Caco-2 (cell line): ENCODE measurements around the gene DNAJC8. TPM values are rescaled to one million over a fixed set of nuclear protein-coding genes. Genes with fewer than 3 reads are reported as not detected.

Source experiments
- BruUV-seq: library from RNA; stranded (reverse); fragments of 400-500 nt; replicated peaks from 2 replicates; lab custom pipeline; 2021; lab: Mats Ljungman, UMichigan
- CTCF ChIA-PET: fragments of 300-600 bp; sonication (Branson Sonifier 250); formaldehyde crosslinking; loops from one replicate; lab custom pipeline; 2022; ENCODE audit warnings: antibody characterized with exemption; lab: Charles Lee
- POLR2A ChIA-PET: fragments of 300-600 bp; sonication (Branson Sonifier 250); formaldehyde crosslinking; loops from one replicate; lab custom pipeline; 2022; ENCODE audit warnings: antibody characterized with exemption; lab: Charles Lee
- DNase-seq, 2 experiments: peaks; one replicate each; pipeline versions ENCODE4 v3.0.0 to v3.0.0-alpha.2; 2020 to 2022
- H3K27me3 ChIP-seq: replicated peaks from 2 replicates; pipeline ENCODE4 v1.6.0; 2011; ENCODE audit warnings: low read length; ENCODE audit not compliant: control insufficient read depth, insufficient read depth
- H3K36me3 ChIP-seq: 2 replicates; pipeline ENCODE4 v1.5.1; 2011; ENCODE audit warnings: low read length; ENCODE audit not compliant: control insufficient read depth, insufficient read depth
- H3K4me1 ChIP-seq: fragments of 250-450 bp; sonication (Bioruptor Pico); 2 replicates; pipeline ENCODE4 v1.5.1; 2020; ENCODE audit warnings: mild to moderate bottlenecking
- H3K4me3 ChIP-seq: 2 replicates; pipeline ENCODE4 v1.5.1; 2011; ENCODE audit warnings: low read depth, mild to moderate bottlenecking, control low read depth, low read length
- H3K9me3 ChIP-seq: fragments of 250-450 bp; sonication (Bioruptor Pico); 2 replicates; pipeline ENCODE4 v1.5.1; 2020; ENCODE audit warnings: mild to moderate bottlenecking, moderate library complexity
- H3K27ac Mint-ChIP-seq: one replicate; pipeline ENCODE4 v1.8.0; 2022; ENCODE audit warnings: mixed read lengths; ENCODE audit not compliant: unreplicated experiment
- H3K27me3 Mint-ChIP-seq: one replicate; pipeline ENCODE4 v1.8.0; 2022; ENCODE audit warnings: mixed read lengths; ENCODE audit not compliant: insufficient read depth, unreplicated experiment
- H3K36me3 Mint-ChIP-seq: one replicate; pipeline ENCODE4 v1.8.0; 2022; ENCODE audit warnings: mild to moderate bottlenecking, mixed read lengths; ENCODE audit not compliant: insufficient read depth, unreplicated experiment
- H3K4me1 Mint-ChIP-seq: one replicate; pipeline ENCODE4 v1.8.0; 2022; ENCODE audit warnings: low read depth, mixed read lengths; ENCODE audit not compliant: unreplicated experiment
- H3K4me3 Mint-ChIP-seq: one replicate; pipeline ENCODE4 v1.8.0; 2022; ENCODE audit warnings: mild to moderate bottlenecking, moderate library complexity, mixed read lengths; ENCODE audit not compliant: unreplicated experiment
- H3K9me3 Mint-ChIP-seq: one replicate; pipeline ENCODE4 v1.8.0; 2022; ENCODE audit warnings: mixed read lengths; ENCODE audit not compliant: unreplicated experiment
- CTCF ChIP-seq, 2 experiments: fragments of 200-600 bp in 1 of 2; IDR thresholded peaks; 1 replicate in 1 of 2; 2 replicates in 1 of 2; pipeline versions ENCODE4 v1.5.1 to v1.8.0; 2011 to 2022; ENCODE audit warnings: antibody characterized with exemption in 1 of 2, control low read depth in 1 of 2, inconsistent platforms in 1 of 2, low read depth in 1 of 2, low read length in 1 of 2, mild to moderate bottlenecking in 1 of 2, moderate library complexity in 1 of 2; ENCODE audit not compliant: insufficient read depth in 1 of 2, severe bottlenecking in 1 of 2, unreplicated experiment in 1 of 2
- intact Hi-C: fragments of 100-400 bp; cut with micrococcal nuclease; formaldehyde crosslinking; loops from one replicate; pipeline ENCODE4 v1.10.0; 2022; ENCODE audit not compliant: unreplicated experiment
- total RNA-seq: library from RNA; stranded (reverse); gene quantifications from 2 replicates; pipeline ENCODE4 v1.2.3, GENCODE V29; 2022

The DNAJC8 gene
- total RNA-seq, 1 experiment from 2014 or later, result 69.4 TPM

GRCh38 chr1:28159243-28159642 lies 73.6 kb downstream of the DNAJC8 start:
- H3K4me1 Mint-ChIP-seq, result peaks cover 6% of the 10 kb centered on the region
- TF ChIP-seq CTCF (IDR thresholded peaks at IDR 0.05; ENCODE audit: insufficient read depth in 1 of 2, low read depth in 1 of 2, low read length in 1 of 2, severe bottlenecking in 1 of 2, unreplicated experiment in 1 of 2), result no peak
- no peaks in the 10 kb centered on the region for H3K27me3 Mint-ChIP-seq
- DNase-seq, result no peak
- intact Hi-C loops, result no loop called here
- H3K9me3 Mint-ChIP-seq, result no peaks in the 10 kb centered on the region
- no peaks in the 10 kb centered on the region for H3K36me3 Mint-ChIP-seq
- no peaks in the 10 kb centered on the region for H3K4me1 ChIP-seq
- ChIA-PET CTCF (no interaction called here), POLR2A (no interaction called here)
- H3K4me3 Mint-ChIP-seq, result no peak overlapping the region
- H3K36me3 ChIP-seq, result no peaks in the 10 kb centered on the region
- H3K4me3 ChIP-seq, result no peak overlapping the region
- H3K9me3 ChIP-seq, result no peaks in the 10 kb centered on the region
- BruUV-seq, result no TSS peak
- no peaks in the 10 kb centered on the region for H3K27me3 ChIP-seq
- no peak overlapping the region for H3K27ac Mint-ChIP-seq

- intact Hi-C loops, result no loop called here
- CTCF ChIA-PET, result no interaction called here
- no peaks in the 10 kb centered on the region for H3K4me1 ChIP-seq
- H3K36me3 ChIP-seq, result no peaks in the 10 kb centered on the region
- no TSS peak for BruUV-seq
- no peaks in the 10 kb centered on the region for H3K27me3 ChIP-seq
- Mint-ChIP-seq H3K4me3 (no peak overlapping the region), H3K9me3 (no peaks in the 10 kb centered on the region), H3K27ac (no peak overlapping the region), H3K4me1 (no peaks in the 10 kb centered on the region), H3K27me3 (no peaks in the 10 kb centered on the region), H3K36me3 (no peaks in the 10 kb centered on the region)
- no peak overlapping the region for H3K4me3 ChIP-seq
- TF ChIP-seq CTCF (IDR thresholded peaks at IDR 0.05; ENCODE audit: insufficient read depth in 1 of 2, low read depth in 1 of 2, low read length in 1 of 2, severe bottlenecking in 1 of 2, unreplicated experiment in 1 of 2), result no peak
- POLR2A ChIA-PET, result no interaction called here
- H3K9me3 ChIP-seq, result no peaks in the 10 kb centered on the region
- DNase-seq, result no peak
These were observed 74.9 kb downstream of the DNAJC8 start for GRCh38 chr1:28157894-28158293.

DNA sequence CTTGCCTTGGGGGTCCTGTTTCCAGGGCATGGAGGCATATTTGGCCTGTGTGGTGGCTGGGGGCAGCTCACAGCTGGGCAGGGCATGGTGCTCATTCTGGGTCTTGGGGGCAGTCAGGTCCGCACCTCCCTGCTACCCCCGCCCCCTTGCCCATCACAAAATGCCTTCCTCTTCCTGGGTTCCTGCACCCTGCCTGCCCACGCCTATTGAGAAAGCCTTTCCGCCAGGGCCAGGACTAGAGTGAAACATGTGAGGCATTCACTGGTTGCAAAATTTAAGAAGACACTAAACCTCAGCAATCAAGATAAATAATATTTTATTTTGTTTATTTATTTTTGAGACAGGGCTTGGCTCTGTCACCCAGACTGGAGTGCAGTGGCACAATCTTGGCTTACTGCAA lies 76.0 kb downstream of the DNAJC8 start:
- Mint-ChIP-seq H3K27ac (no peak overlapping the region), H3K27me3 (no peaks in the 10 kb centered on the region), H3K4me3 (no peak overlapping the region), H3K36me3 (no peaks in the 10 kb centered on the region), H3K9me3 (no peaks in the 10 kb centered on the region), H3K4me1 (no peaks in the 10 kb centered on the region)
- ChIA-PET CTCF (no interaction called here), POLR2A (no interaction called here)
- H3K9me3 ChIP-seq, result no peaks in the 10 kb centered on the region
- no peaks in the 10 kb centered on the region for H3K27me3 ChIP-seq
- H3K4me3 ChIP-seq, result no peak overlapping the region
- DNase-seq, result no peak
- no peak for TF ChIP-seq CTCF (IDR thresholded peaks at IDR 0.05; ENCODE audit: insufficient read depth in 1 of 2, low read depth in 1 of 2, low read length in 1 of 2, severe bottlenecking in 1 of 2, unreplicated experiment in 1 of 2)
- no peaks in the 10 kb centered on the region for H3K36me3 ChIP-seq
- BruUV-seq, result no TSS peak
- intact Hi-C loops, result no loop called here
- no peaks in the 10 kb centered on the region for H3K4me1 ChIP-seq
